Peyer's patch (tissue), 4 donors: ENCODE measurements around the gene DNAJB8.

Experiments
- POLR2A ChIP-seq, 2 donors: fragments of 450-650 bp; IDR thresholded peaks; one replicate each; pipeline ENCODE4 v1.5.1; 2017; ENCODE audit warnings: antibody characterized with exemption in 2 of 2, mild to moderate bottlenecking in 2 of 2, moderate library complexity in 2 of 2
- TF ChIP-seq, protein P1 (sequence below), 6 experiments: fragments of 450-650 bp in 4 of 6; fragments of 200-600 bp in 2 of 6; sonication (generic) in 1 of 6; IDR thresholded peaks; one replicate each; pipeline ENCODE4 v1.5.1; 2017 to 2019; ENCODE audit warnings: antibody characterized with exemption in 6 of 6, mild to moderate bottlenecking in 3 of 6, moderate library complexity in 1 of 6

DNA sequence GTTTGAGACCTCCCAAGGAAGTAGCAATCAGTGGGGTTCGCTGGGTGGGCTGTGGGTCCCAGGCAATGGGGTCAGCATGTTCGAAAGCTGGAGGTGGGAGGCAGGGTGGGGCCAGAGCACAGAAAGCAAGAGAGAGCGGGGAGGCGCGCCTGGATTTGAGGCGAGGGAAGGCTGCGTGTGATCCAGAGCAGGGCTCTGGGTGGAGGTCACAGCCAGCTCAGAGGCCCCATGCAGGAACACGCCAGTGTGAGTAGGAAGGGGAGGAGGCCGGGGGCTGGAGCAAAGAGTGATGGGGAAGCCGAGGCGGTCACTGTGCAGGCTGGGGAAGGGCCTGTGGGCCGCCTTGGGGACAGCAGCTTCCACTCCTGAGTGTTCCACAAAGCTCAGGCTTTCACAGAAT, 8.8 kb downstream of the DNAJB8 start:
- TF ChIP-seq, protein P1, sequence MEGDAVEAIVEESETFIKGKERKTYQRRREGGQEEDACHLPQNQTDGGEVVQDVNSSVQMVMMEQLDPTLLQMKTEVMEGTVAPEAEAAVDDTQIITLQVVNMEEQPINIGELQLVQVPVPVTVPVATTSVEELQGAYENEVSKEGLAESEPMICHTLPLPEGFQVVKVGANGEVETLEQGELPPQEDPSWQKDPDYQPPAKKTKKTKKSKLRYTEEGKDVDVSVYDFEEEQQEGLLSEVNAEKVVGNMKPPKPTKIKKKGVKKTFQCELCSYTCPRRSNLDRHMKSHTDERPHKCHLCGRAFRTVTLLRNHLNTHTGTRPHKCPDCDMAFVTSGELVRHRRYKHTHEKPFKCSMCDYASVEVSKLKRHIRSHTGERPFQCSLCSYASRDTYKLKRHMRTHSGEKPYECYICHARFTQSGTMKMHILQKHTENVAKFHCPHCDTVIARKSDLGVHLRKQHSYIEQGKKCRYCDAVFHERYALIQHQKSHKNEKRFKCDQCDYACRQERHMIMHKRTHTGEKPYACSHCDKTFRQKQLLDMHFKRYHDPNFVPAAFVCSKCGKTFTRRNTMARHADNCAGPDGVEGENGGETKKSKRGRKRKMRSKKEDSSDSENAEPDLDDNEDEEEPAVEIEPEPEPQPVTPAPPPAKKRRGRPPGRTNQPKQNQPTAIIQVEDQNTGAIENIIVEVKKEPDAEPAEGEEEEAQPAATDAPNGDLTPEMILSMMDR (IDR thresholded peaks at IDR 0.05), result no peak
- no peak for TF ChIP-seq POLR2A (IDR thresholded peaks at IDR 0.05)
